ENCODE results near the gene DOP1B.

DOP1B gene

DNA sequence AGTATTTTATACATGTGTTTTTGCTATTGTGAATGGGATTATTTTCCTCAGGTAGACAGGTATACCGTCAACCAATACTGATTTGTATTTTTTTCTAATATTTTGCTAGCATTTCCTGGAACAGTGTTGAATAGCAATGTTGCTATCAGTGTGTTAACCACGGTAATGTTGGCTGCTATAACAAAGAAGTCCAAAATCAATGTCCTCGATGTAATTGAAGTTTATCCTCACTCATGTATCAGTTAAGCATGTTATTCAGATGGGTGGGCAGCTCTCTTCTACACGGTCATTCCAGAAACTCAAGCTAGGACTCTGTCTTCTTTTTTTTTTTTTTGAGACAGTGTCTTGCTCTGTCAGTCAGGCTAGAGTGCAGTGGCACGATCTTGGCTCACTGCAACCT lies 24.3 kb downstream of the DOP1B start:
- Histone ChIP-seq H2AK5ac (ENCODE audit: low read depth, low read length) (no peak overlapping the region), H3K27ac (replicated peaks; ENCODE audit: low read length) (no peak overlapping the region), H3K4me1 (ENCODE audit: control insufficient read depth in 2 of 2, insufficient read depth in 1 of 2, low read depth in 1 of 2, low read length in 2 of 2) (peaks cover 0 to 3% of the 10 kb centered on the region in 2 donors), H3K4me2 (ENCODE audit: insufficient read depth, low read length, poor library complexity, severe bottlenecking) (no peak overlapping the region), H3K36me3 (replicated peaks in 1 of 2; ENCODE audit: control insufficient read depth in 2 of 2, insufficient read depth in 2 of 2, low read length in 2 of 2) (peaks cover 0 to 6% of the 10 kb centered on the region in 2 donors), H3K79me1 (ENCODE audit: low read depth, low read length) (no peaks in the 10 kb centered on the region), H3K9me3 (replicated peaks in 1 of 2; ENCODE audit: control insufficient read depth in 2 of 2, insufficient read depth in 1 of 2, low read depth in 1 of 2, low read length in 2 of 2) (no peaks in the 10 kb centered on the region), H3K4ac (ENCODE audit: low read length) (no peak overlapping the region), H4K91ac (ENCODE audit: low read depth, low read length, poor library complexity) (no peak overlapping the region), H2BK15ac (ENCODE audit: low read length) (no peak overlapping the region), H2BK12ac (ENCODE audit: low read length) (no peak overlapping the region), H3K27me3 (ENCODE audit: control insufficient read depth in 3 of 3, insufficient read depth in 3 of 3, low read depth in 1 of 3, low read length in 3 of 3) (no peaks in the 10 kb centered on the region), H3K14ac (ENCODE audit: low read length) (no peak overlapping the region), H2BK5ac (ENCODE audit: low read length) (no peak overlapping the region), H3K23ac (ENCODE audit: low read depth, low read length, poor library complexity) (no peak overlapping the region), H3K9ac (ENCODE audit: low read depth, low read length, poor library complexity) (no peak overlapping the region), H3K4me3 (ENCODE audit: low read length in 2 of 2) (no peak overlapping the region), H2AFZ (ENCODE audit: low read length) (no peak overlapping the region), H3K18ac (ENCODE audit: low read length) (no peak overlapping the region), H4K8ac (ENCODE audit: low read depth, low read length) (no peak overlapping the region), H2BK120ac (ENCODE audit: low read depth, low read length) (no peak overlapping the region)
- WGBS, 2 donors (ENCODE audit: extremely low coverage in 2 of 2, insufficient read length in 2 of 2, insufficient replicate concordance in 1 of 2): no CpG with 5 or more reads among the region's 5 CpGs
- no peak for DNase-seq (ENCODE audit: low spot score)

DNA sequence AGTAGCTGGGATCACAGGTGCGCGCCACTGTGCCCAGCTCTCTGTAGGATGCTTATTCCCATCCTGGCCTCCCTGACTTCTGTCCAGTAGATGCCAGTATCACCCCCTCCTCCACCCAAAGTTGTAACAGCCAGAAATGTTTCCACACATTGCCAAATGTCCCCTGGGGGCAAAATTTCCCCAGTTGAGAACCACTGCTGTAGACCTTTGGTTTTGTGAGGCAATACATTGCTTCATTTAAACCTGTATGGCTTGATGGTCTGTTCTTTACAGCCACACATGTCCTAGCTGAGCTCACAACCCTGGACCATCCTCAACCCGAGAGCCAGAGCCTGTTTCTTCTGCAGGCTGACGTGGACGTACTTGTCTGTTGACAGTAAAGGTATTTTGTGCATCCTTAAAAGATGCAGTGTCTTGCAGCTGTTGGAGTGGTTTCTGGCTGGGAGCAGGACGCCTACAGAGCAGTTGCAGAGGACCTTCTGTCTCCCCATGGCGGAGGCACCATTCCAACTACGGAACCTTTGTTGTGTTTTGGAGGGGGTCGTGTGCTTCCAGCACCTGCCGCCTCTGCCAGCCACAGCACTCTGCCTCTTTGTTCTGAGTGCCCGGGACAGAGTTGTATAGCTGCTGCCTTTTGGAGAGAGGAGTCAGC lies 26.6 kb downstream of the DOP1B start:
- H3K9me3 ChIP-seq (replicated peaks in 1 of 2; ENCODE audit: control insufficient read depth in 2 of 2, insufficient read depth in 1 of 2, low read depth in 1 of 2, low read length in 2 of 2): peaks cover 0 to 1% of the 10 kb centered on the region in 2 donors
- no CpG with 5 or more reads among the region's 11 CpGs for WGBS, 2 donors (ENCODE audit: extremely low coverage in 2 of 2, insufficient read length in 2 of 2, insufficient replicate concordance in 1 of 2)

DNA sequence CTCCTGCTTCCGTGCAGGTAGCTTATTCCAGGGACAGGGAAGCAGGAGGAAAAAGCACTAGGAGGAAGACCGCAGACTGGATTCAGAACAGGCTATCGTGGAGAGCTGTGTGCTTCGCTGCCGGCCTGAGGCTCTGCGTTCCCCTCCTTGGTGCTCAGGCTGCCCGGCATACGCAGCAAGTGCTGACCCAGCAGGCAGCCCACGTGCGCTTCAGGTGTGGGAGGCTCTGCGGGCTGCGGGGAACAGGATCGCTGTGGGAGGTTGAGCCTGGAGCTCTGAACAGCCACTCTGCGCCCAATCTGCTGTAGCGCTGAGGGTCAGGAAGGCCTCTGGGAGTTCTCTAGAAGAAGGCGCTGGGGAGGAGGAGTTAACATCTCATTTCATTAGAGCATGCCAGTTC lies 27.9 kb downstream of the DOP1B start:
- Histone ChIP-seq H3K27me3 (ENCODE audit: control insufficient read depth in 3 of 3, insufficient read depth in 3 of 3, low read depth in 1 of 3, low read length in 3 of 3) (no peaks in the 10 kb centered on the region), H3K4me3 (ENCODE audit: low read length in 2 of 2) (peak overlapping the region in 1 of 2 donors; percentile 2), H3K27ac (replicated peaks; ENCODE audit: low read length) (no peak overlapping the region), H2BK120ac (ENCODE audit: low read depth, low read length) (no peak overlapping the region), H3K4me1 (ENCODE audit: control insufficient read depth in 2 of 2, insufficient read depth in 1 of 2, low read depth in 1 of 2, low read length in 2 of 2) (peaks cover 6 to 11% of the 10 kb centered on the region in 2 donors), H2AFZ (ENCODE audit: low read length) (no peak overlapping the region), H3K4ac (ENCODE audit: low read length) (peak overlapping the region; percentile 17), H3K4me2 (ENCODE audit: insufficient read depth, low read length, poor library complexity, severe bottlenecking) (no peak overlapping the region), H2BK5ac (ENCODE audit: low read length) (no peak overlapping the region), H3K9ac (ENCODE audit: low read depth, low read length, poor library complexity) (no peak overlapping the region), H3K18ac (ENCODE audit: low read length) (peak overlapping the region; percentile 53), H3K79me1 (ENCODE audit: low read depth, low read length) (no peaks in the 10 kb centered on the region), H3K23ac (ENCODE audit: low read depth, low read length, poor library complexity) (peak overlapping the region; percentile 86), H3K14ac (ENCODE audit: low read length) (peak overlapping the region; percentile 97), H3K36me3 (replicated peaks in 1 of 2; ENCODE audit: control insufficient read depth in 2 of 2, insufficient read depth in 2 of 2, low read length in 2 of 2) (peaks cover 0 to 3% of the 10 kb centered on the region in 2 donors), H4K91ac (ENCODE audit: low read depth, low read length, poor library complexity) (no peak overlapping the region), H2BK12ac (ENCODE audit: low read length) (no peak overlapping the region), H2AK5ac (ENCODE audit: low read depth, low read length) (no peak overlapping the region), H4K8ac (ENCODE audit: low read depth, low read length) (peak overlapping the region; percentile 72), H3K9me3 (replicated peaks in 1 of 2; ENCODE audit: control insufficient read depth in 2 of 2, insufficient read depth in 1 of 2, low read depth in 1 of 2, low read length in 2 of 2) (peaks cover 0 to 1% of the 10 kb centered on the region in 2 donors), H2BK15ac (ENCODE audit: low read length) (peak overlapping the region; percentile 51)
- WGBS, 2 donors (ENCODE audit: extremely low coverage in 2 of 2, insufficient read length in 2 of 2, insufficient replicate concordance in 1 of 2): no CpG with 5 or more reads among the region's 16 CpGs
- no peak for DNase-seq (ENCODE audit: low spot score)

More for the DNA sequence above, 26.6 kb downstream of the DOP1B start:
- no peak overlapping the region for H3K14ac ChIP-seq (ENCODE audit: low read length)
- H3K4me3 ChIP-seq (ENCODE audit: low read length in 2 of 2): peak overlapping the region in 1 of 2 donors; percentile 42
- H3K9ac ChIP-seq (ENCODE audit: low read depth, low read length, poor library complexity): no peak overlapping the region
- no peak overlapping the region for H2BK120ac ChIP-seq (ENCODE audit: low read depth, low read length)
- no peak overlapping the region for H3K4ac ChIP-seq (ENCODE audit: low read length)
- no peak overlapping the region for H2BK12ac ChIP-seq (ENCODE audit: low read length)
- H3K27me3 ChIP-seq (ENCODE audit: control insufficient read depth in 3 of 3, insufficient read depth in 3 of 3, low read depth in 1 of 3, low read length in 3 of 3): no peaks in the 10 kb centered on the region
- no peak overlapping the region for H2BK15ac ChIP-seq (ENCODE audit: low read length)
- H3K4me1 ChIP-seq (ENCODE audit: control insufficient read depth in 2 of 2, insufficient read depth in 1 of 2, low read depth in 1 of 2, low read length in 2 of 2): peaks cover 2 to 9% of the 10 kb centered on the region in 2 donors
- no peak overlapping the region for H4K8ac ChIP-seq (ENCODE audit: low read depth, low read length)
- no peak overlapping the region for H2AFZ ChIP-seq (ENCODE audit: low read length)
- no peak overlapping the region for H3K4me2 ChIP-seq (ENCODE audit: insufficient read depth, low read length, poor library complexity, severe bottlenecking)
- no peak overlapping the region for H3K23ac ChIP-seq (ENCODE audit: low read depth, low read length, poor library complexity)
- no peak overlapping the region for H3K18ac ChIP-seq (ENCODE audit: low read length)
- peaks cover 0 to 6% of the 10 kb centered on the region in 2 donors for H3K36me3 ChIP-seq (replicated peaks in 1 of 2; ENCODE audit: control insufficient read depth in 2 of 2, insufficient read depth in 2 of 2, low read length in 2 of 2)
- no peak overlapping the region for H2BK5ac ChIP-seq (ENCODE audit: low read length)
- no peaks in the 10 kb centered on the region for H3K79me1 ChIP-seq (ENCODE audit: low read depth, low read length)
- no peak overlapping the region for H3K27ac ChIP-seq (replicated peaks; ENCODE audit: low read length)
- DNase-seq (ENCODE audit: low spot score): no peak
- H4K91ac ChIP-seq (ENCODE audit: low read depth, low read length, poor library complexity): no peak overlapping the region
- H2AK5ac ChIP-seq (ENCODE audit: low read depth, low read length): no peak overlapping the region

DNA sequence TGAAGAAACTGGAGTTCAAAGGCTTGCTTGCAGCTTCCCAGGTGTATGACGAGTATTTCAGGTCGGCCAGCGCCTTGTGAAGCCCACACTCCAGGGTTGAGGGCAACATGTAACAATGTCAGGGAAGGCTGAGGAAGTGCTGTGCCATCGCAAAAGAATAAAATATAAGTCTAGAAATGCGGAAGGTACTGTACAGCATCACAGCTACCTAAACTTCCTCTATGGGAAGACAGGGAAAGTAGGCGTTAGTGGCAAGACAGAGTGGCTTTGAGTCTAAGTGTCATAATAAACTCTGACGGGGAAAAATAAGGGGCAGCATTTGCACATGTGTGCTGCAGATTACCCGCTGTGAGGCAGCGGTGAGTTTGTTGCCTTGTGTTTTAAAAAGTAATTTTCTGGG lies 28.9 kb downstream of the DOP1B start:
- DNase-seq (ENCODE audit: low spot score): no peak

More for the DNA sequence above, 28.9 kb downstream of the DOP1B start:
- no peak overlapping the region for H4K8ac ChIP-seq (ENCODE audit: low read depth, low read length)
- no peak overlapping the region for H2BK5ac ChIP-seq (ENCODE audit: low read length)
- H4K91ac ChIP-seq (ENCODE audit: low read depth, low read length, poor library complexity): no peak overlapping the region
- no peak overlapping the region for H3K4me2 ChIP-seq (ENCODE audit: insufficient read depth, low read length, poor library complexity, severe bottlenecking)
- no peak overlapping the region for H2BK12ac ChIP-seq (ENCODE audit: low read length)
- H3K14ac ChIP-seq (ENCODE audit: low read length): no peak overlapping the region
- no peak overlapping the region for H3K9ac ChIP-seq (ENCODE audit: low read depth, low read length, poor library complexity)
- H3K18ac ChIP-seq (ENCODE audit: low read length): no peak overlapping the region
- no peak overlapping the region for H3K4ac ChIP-seq (ENCODE audit: low read length)
- H3K4me3 ChIP-seq (ENCODE audit: low read length in 2 of 2): no peak overlapping the region
- H3K27me3 ChIP-seq (ENCODE audit: control insufficient read depth in 3 of 3, insufficient read depth in 3 of 3, low read depth in 1 of 3, low read length in 3 of 3): no peaks in the 10 kb centered on the region
- H3K9me3 ChIP-seq (replicated peaks in 1 of 2; ENCODE audit: control insufficient read depth in 2 of 2, insufficient read depth in 1 of 2, low read depth in 1 of 2, low read length in 2 of 2): peaks cover 0 to 1% of the 10 kb centered on the region in 2 donors
- no peak overlapping the region for H2BK120ac ChIP-seq (ENCODE audit: low read depth, low read length)
- WGBS, 2 donors (ENCODE audit: extremely low coverage in 2 of 2, insufficient read length in 2 of 2, insufficient replicate concordance in 1 of 2): no CpG with 5 or more reads among the region's 9 CpGs
- H2BK15ac ChIP-seq (ENCODE audit: low read length): no peak overlapping the region
- no peak overlapping the region for H3K23ac ChIP-seq (ENCODE audit: low read depth, low read length, poor library complexity)
- H3K4me1 ChIP-seq (ENCODE audit: control insufficient read depth in 2 of 2, insufficient read depth in 1 of 2, low read depth in 1 of 2, low read length in 2 of 2): peaks cover 6 to 11% of the 10 kb centered on the region in 2 donors
- no peak overlapping the region for H2AFZ ChIP-seq (ENCODE audit: low read length)
- H3K36me3 ChIP-seq (replicated peaks in 1 of 2; ENCODE audit: control insufficient read depth in 2 of 2, insufficient read depth in 2 of 2, low read length in 2 of 2): peaks cover 0 to 3% of the 10 kb centered on the region in 2 donors
- no peak overlapping the region for H2AK5ac ChIP-seq (ENCODE audit: low read depth, low read length)
- no peak overlapping the region for H3K27ac ChIP-seq (replicated peaks; ENCODE audit: low read length)
- no peaks in the 10 kb centered on the region for H3K79me1 ChIP-seq (ENCODE audit: low read depth, low read length)
